ENCODE results near the gene BCAS4.

GRCh38 chr20:50887576-50887975, 92.7 kb downstream of the BCAS4 start:
- TF ChIP-seq SP1 (IDR thresholded peaks at IDR 0.05) (no peak), ELF4 (IDR thresholded peaks at IDR 0.05) (no peak), NFRKB (IDR thresholded peaks at IDR 0.05) (no peak), ARNT (IDR thresholded peaks at IDR 0.05) (no peak), CTBP1 (IDR thresholded peaks at IDR 0.05; ENCODE audit: borderline replicate concordance) (no peak), HDGF (IDR thresholded peaks at IDR 0.05; ENCODE audit: borderline replicate concordance) (no peak), BHLHE40 (IDR thresholded peaks at IDR 0.05; ENCODE audit: borderline replicate concordance) (no peak), TARDBP (IDR thresholded peaks at IDR 0.05) (no peak), ZNF384 (IDR thresholded peaks at IDR 0.05) (no peak), FOXA1 (IDR thresholded peaks at IDR 0.05) (no peak), PKNOX1 (IDR thresholded peaks at IDR 0.05) (no peak), FOXK2 (IDR thresholded peaks at IDR 0.05) (no peak), SUZ12 (IDR thresholded peaks at IDR 0.05) (no peak), FOXM1 (IDR thresholded peaks at IDR 0.05; ENCODE audit: borderline replicate concordance) (no peak)
